Ishikawa (cell line): ENCODE measurements around the gene ZNF385D.

ENCODE experiments used
- CEBPB ChIP-seq: IDR thresholded peaks from 2 replicates; pipeline ENCODE4 v1.6.1; 2012
- CREB1 ChIP-seq: IDR thresholded peaks from 2 replicates; pipeline ENCODE4 v1.6.1; 2012; ENCODE audit warnings: low read depth
- EGR1 ChIP-seq: IDR thresholded peaks from 2 replicates; pipeline ENCODE4 v1.6.1; 2012
- EP300 ChIP-seq: IDR thresholded peaks from 2 replicates; pipeline ENCODE4 v1.6.1; 2012; ENCODE audit warnings: borderline replicate concordance
- FOXM1 ChIP-seq: IDR thresholded peaks from 2 replicates; pipeline ENCODE4 v1.6.1; 2012; ENCODE audit warnings: low read depth, borderline replicate concordance
- NFIC ChIP-seq: IDR thresholded peaks from 2 replicates; pipeline ENCODE4 v1.6.1; 2012
- RAD21 ChIP-seq: IDR thresholded peaks from 2 replicates; pipeline ENCODE4 v1.6.1; 2012; ENCODE audit warnings: low read depth
- REST ChIP-seq: IDR thresholded peaks from 2 replicates; pipeline ENCODE4 v1.6.1; 2012; ENCODE audit warnings: low read depth, mild to moderate bottlenecking
- TAF1 ChIP-seq: IDR thresholded peaks from 2 replicates; pipeline ENCODE4 v1.6.1; 2012; ENCODE audit warnings: low read depth, mild to moderate bottlenecking
- TCF12 ChIP-seq: IDR thresholded peaks from 2 replicates; pipeline ENCODE4 v1.6.1; 2012; ENCODE audit warnings: low read depth
- TEAD4 ChIP-seq: IDR thresholded peaks from 2 replicates; pipeline ENCODE4 v1.6.1; 2012
- USF1 ChIP-seq: IDR thresholded peaks from 2 replicates; pipeline ENCODE4 v1.6.1; 2012
- YY1 ChIP-seq: IDR thresholded peaks from 2 replicates; pipeline ENCODE4 v1.6.1; 2012; ENCODE audit warnings: low read depth
- ZBTB7A ChIP-seq: IDR thresholded peaks from 2 replicates; pipeline ENCODE4 v1.6.1; 2012; ENCODE audit warnings: low read depth
- TF ChIP-seq, protein P1 (sequence below): IDR thresholded peaks from 2 replicates; pipeline ENCODE4 v1.6.1; 2012

The ZNF385D gene

DNA sequence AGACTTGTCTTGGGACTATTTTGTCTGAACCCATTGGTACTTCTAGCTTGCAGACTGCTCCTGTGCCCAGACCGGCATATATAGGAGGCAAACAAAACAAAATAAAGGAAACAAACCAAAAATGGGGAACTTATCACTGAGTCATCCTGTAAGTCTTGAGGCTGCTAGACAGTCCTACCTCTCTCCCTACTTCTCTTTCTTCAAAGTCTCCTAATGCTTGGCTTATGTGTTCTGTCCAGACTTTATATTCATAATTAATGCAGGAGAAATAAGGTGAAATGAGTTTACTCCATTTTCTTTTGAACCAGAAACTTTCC is 266.2 kb downstream of the ZNF385D start:
- TF ChIP-seq CREB1, result no peak

DNA sequence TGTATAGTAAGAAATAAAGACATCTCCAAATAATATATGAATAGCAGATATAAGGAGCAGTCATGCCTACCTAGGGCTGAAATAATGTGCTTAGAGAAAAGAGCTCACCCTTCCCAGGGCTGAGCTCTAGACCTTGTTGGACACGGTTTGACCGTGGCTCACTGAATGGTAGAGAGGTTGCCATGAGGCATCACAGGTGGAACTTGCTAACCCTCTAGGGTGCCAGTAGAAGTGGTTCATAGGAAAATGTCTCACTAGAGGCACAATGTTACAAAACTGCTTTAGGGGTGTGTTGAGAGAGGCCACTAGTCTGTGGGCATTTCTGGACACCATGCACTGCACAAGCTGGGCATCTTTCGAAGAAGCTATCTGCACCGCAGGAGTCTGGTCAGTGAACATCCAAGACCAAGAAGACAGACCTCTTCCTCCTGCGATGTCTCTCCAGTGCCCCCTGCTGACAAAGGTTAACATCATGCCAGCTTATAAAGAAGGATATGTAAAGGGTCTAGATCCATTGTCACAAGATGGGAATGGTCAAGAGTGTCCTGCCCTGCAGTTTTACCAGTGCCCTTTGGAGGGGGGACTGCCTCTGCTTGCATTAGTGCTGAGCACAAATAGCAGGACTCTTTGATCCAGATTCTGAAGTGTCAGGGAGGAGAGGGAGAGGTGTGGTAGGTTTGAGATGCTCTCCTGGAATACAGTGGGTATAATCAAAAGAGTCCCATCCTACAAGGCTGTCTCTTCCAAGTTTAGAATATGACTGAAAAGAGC is 266.8 kb downstream of the ZNF385D start:
- no peak for TF ChIP-seq CEBPB
- peak; percentile 54 for TF ChIP-seq RAD21

DNA sequence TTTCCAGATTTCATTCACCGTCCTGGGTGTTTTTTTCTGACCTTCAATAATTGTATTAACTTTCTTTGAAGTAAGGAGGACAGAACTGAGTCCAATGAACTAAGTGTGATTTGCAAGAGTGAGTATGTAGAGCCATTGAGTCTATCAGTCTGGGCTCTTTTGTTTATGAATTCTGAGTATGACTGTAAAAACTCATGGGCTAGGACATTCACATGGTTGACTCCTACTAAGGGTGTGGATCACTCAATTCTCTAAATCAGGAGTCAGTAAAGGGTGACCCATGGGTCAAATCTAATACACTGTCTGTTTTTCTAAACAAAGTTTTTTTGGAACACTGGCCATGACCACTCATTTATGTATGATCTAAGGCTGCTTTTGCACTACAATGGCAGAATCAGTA is 269.0 kb downstream of the ZNF385D start:
- TF ChIP-seq EP300 (no peak), TEAD4 (no peak)

DNA sequence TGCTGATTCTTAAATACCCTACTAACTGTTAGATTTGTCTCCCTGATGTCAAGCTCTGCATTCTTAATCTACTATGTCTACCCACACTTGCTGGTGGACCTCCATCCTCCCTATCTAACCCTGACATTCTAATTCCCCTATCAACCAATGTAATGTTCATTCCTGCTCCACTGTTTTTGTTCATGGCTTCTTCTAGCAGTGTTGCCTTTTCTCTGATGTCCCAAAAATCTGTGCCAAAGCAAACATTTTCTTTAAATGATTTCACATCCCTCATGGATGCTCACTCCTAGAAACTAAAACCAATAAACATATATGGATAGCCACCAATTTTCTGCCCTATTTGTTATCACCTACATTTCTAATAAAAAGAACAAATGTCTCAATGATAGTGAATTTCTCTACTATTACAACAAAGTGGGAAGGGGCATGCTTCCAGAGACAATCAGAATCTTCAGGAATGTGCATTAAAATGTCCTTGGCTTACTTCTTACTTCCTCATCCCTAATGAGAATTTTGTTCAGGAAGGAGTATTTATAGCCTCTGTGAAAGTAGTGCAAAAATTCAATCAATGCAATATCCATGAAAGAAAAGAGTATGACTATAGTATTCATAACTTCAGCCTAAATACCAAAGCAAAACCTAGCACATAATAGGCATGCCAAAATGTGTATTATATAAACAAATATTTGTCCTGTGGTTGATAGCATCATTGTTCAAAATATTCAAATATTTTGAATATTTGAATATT is 273.3 kb downstream of the ZNF385D start:
- no peak for TF ChIP-seq EP300
- TF ChIP-seq CREB1, result no peak
- no peak for TF ChIP-seq USF1
- no peak for TF ChIP-seq ZBTB7A
- TF ChIP-seq, protein P1, sequence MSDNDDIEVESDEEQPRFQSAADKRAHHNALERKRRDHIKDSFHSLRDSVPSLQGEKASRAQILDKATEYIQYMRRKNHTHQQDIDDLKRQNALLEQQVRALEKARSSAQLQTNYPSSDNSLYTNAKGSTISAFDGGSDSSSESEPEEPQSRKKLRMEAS, result no peak
- no peak for TF ChIP-seq EGR1
- TF ChIP-seq RAD21, result no peak
- no peak for TF ChIP-seq TEAD4
- no peak for TF ChIP-seq YY1
- TF ChIP-seq TAF1, result no peak
- no peak for TF ChIP-seq FOXM1
- no peak for TF ChIP-seq TCF12
- no peak for TF ChIP-seq REST

- TF ChIP-seq TCF12 (no peak), TAF1 (no peak), RAD21 (no peak), CREB1 (no peak), TEAD4 (no peak), ZBTB7A (no peak), CEBPB (no peak), USF1 (no peak), EGR1 (no peak), EP300 (no peak), NFIC (no peak), YY1 (no peak), REST (no peak), FOXM1 (no peak)
- TF ChIP-seq, protein P1, result no peak
Observed at GRCh38 chr3:21466476-21466875, 284.5 kb downstream of the ZNF385D start.

- TF ChIP-seq CEBPB, result no peak
- TF ChIP-seq USF1, result no peak
- TF ChIP-seq CREB1, result no peak
Observed at GRCh38 chr3:21464746-21465145, 286.3 kb downstream of the ZNF385D start.
